HAP-1 (cell line): Measurements from ENCODE around the gene SSBP3.
"Not testable (repeated sequence)": the region's sequence is repeated elsewhere in the genome, so short reads cannot be mapped to it uniquely, and the experiment has no call there.

Experiments used
- DNase-seq, 2 experiments: peaks; one replicate each; pipeline ENCODE4 v3.0.0-alpha.2; 2016 to 2020; ENCODE audit warnings: low spot score in 2 of 2
- H3K27me3 ChIP-seq: fragments of 250-450 bp; sonication (Bioruptor Pico); 2 replicates; pipeline ENCODE4 v1.5.1; 2020; ENCODE audit warnings: low read depth, mild to moderate bottlenecking, moderate library complexity
- H3K36me3 ChIP-seq: fragments of 250-450 bp; sonication (Bioruptor Pico); replicated peaks from 2 replicates; pipeline ENCODE4 v1.5.1; 2020; ENCODE audit warnings: mild to moderate bottlenecking
- H3K4me1 ChIP-seq: fragments of 250-450 bp; sonication (Bioruptor Pico); 2 replicates; pipeline ENCODE4 v1.5.1; 2020; ENCODE audit warnings: mild to moderate bottlenecking
- H3K4me3 ChIP-seq: fragments of 250-450 bp; sonication (Bioruptor Pico); 2 replicates; pipeline ENCODE4 v1.5.1; 2020; ENCODE audit warnings: mild to moderate bottlenecking, moderate library complexity
- H3K9me3 ChIP-seq: fragments of 250-450 bp; sonication (Bioruptor Pico); 2 replicates; pipeline ENCODE4 v1.5.1; 2020; ENCODE audit warnings: mild to moderate bottlenecking, moderate library complexity
- in situ Hi-C: fragments of 300-500 bp; cut with MboI; formaldehyde crosslinking; loops from 3 replicates; pipeline ENCODE4 v1.14.3; 2020; ENCODE audit warnings: low sequenced_read_pairs, inconsistent platforms, mixed read lengths

SSBP3 gene

GRCh38 chr1:54395281-54395934 lies 10.8 kb downstream of the SSBP3 start:
- Histone ChIP-seq H3K27me3 (no peaks in the 10 kb centered on the region), H3K36me3 (peaks cover 61% of the 10 kb centered on the region), H3K4me1 (no peaks in the 10 kb centered on the region), H3K9me3 (no peaks in the 10 kb centered on the region), H3K4me3 (no peak overlapping the region)
- in situ Hi-C loops: no loop called here
- no peak for DNase-seq

GRCh38 chr1:54394104-54394503 lies 12.1 kb downstream of the SSBP3 start:
- Histone ChIP-seq H3K4me1 (no peaks in the 10 kb centered on the region), H3K9me3 (no peaks in the 10 kb centered on the region), H3K27me3 (no peaks in the 10 kb centered on the region), H3K4me3 (no peak overlapping the region), H3K36me3 (peaks cover 59% of the 10 kb centered on the region)
- no peak for DNase-seq
- in situ Hi-C loops: no loop called here

- Histone ChIP-seq H3K4me3 (no peak overlapping the region), H3K27me3 (no peaks in the 10 kb centered on the region), H3K9me3 (no peaks in the 10 kb centered on the region), H3K4me1 (no peaks in the 10 kb centered on the region), H3K36me3 (peaks cover 46% of the 10 kb centered on the region)
- in situ Hi-C loops: no loop called here
- no peak for DNase-seq
Observed at GRCh38 chr1:54392401-54392800, 13.8 kb downstream of the SSBP3 start.

GRCh38 chr1:54391450-54392209 lies 14.6 kb downstream of the SSBP3 start:
- H3K27me3 ChIP-seq: no peaks in the 10 kb centered on the region
- no peaks in the 10 kb centered on the region for H3K4me1 ChIP-seq
- no peak overlapping the region for H3K4me3 ChIP-seq
- H3K36me3 ChIP-seq: peaks cover 42% of the 10 kb centered on the region
- H3K9me3 ChIP-seq: no peaks in the 10 kb centered on the region
- in situ Hi-C loops: no loop called here
- no peak for DNase-seq

- no peak for DNase-seq
- H3K36me3 ChIP-seq: peaks cover 38% of the 10 kb centered on the region
- H3K4me3 ChIP-seq: no peak overlapping the region
- in situ Hi-C loops: no loop called here
- no peaks in the 10 kb centered on the region for H3K9me3 ChIP-seq
- H3K4me1 ChIP-seq: no peaks in the 10 kb centered on the region
- no peaks in the 10 kb centered on the region for H3K27me3 ChIP-seq
Observed at GRCh38 chr1:54390655-54391054, 15.5 kb downstream of the SSBP3 start.

GRCh38 chr1:54389608-54390007 lies 16.6 kb downstream of the SSBP3 start:
- in situ Hi-C loops: not testable (repeated sequence)
- H3K36me3 ChIP-seq: peaks cover 29% of the 10 kb centered on the region

GRCh38 chr1:54387419-54387818 lies 18.8 kb downstream of the SSBP3 start:
- DNase-seq: no peak
- Histone ChIP-seq H3K9me3 (no peaks in the 10 kb centered on the region), H3K27me3 (no peaks in the 10 kb centered on the region), H3K36me3 (peaks cover 14% of the 10 kb centered on the region), H3K4me1 (no peaks in the 10 kb centered on the region), H3K4me3 (no peak overlapping the region)
- in situ Hi-C loops: no loop called here

More at GRCh38 chr1:54389608-54390007, 16.6 kb downstream of the SSBP3 start:
- not testable (repeated sequence) for DNase-seq, H3K9me3 ChIP-seq, H3K4me1 ChIP-seq, H3K4me3 ChIP-seq, H3K27me3 ChIP-seq

- H3K9me3 ChIP-seq: no peaks in the 10 kb centered on the region
- no peak for DNase-seq
- H3K4me3 ChIP-seq: no peak overlapping the region
- H3K36me3 ChIP-seq: peaks cover 12% of the 10 kb centered on the region
- no peaks in the 10 kb centered on the region for H3K27me3 ChIP-seq
- in situ Hi-C loops: no loop called here
- H3K4me1 ChIP-seq: no peaks in the 10 kb centered on the region
Observed at GRCh38 chr1:54385727-54386022, 20.5 kb downstream of the SSBP3 start.

- Histone ChIP-seq H3K4me3 (no peak overlapping the region), H3K27me3 (no peaks in the 10 kb centered on the region), H3K4me1 (no peaks in the 10 kb centered on the region), H3K36me3 (peaks cover 9% of the 10 kb centered on the region), H3K9me3 (no peaks in the 10 kb centered on the region)
- DNase-seq: no peak
- in situ Hi-C loops: no loop called here
Observed at GRCh38 chr1:54384918-54385726, 21.1 kb downstream of the SSBP3 start.

- no peaks in the 10 kb centered on the region for H3K9me3 ChIP-seq
- no peak for DNase-seq
- peaks cover 1% of the 10 kb centered on the region for H3K4me1 ChIP-seq
- H3K27me3 ChIP-seq: no peaks in the 10 kb centered on the region
- in situ Hi-C loops: no loop called here
- no peak overlapping the region for H3K4me3 ChIP-seq
- peaks cover 6% of the 10 kb centered on the region; the same call in 1 of the 2 replicates for H3K36me3 ChIP-seq
Observed at GRCh38 chr1:54384471-54384870, 21.7 kb downstream of the SSBP3 start.

GRCh38 chr1:54381524-54381923 lies 24.7 kb downstream of the SSBP3 start:
- H3K36me3 ChIP-seq: 0 out of 2 replicates have a peak, but pooled peaks cover 8% of the 10 kb centered on the region
- in situ Hi-C loops: no loop called here
- peaks cover 31% of the 10 kb centered on the region for H3K4me1 ChIP-seq
- no peaks in the 10 kb centered on the region for H3K27me3 ChIP-seq
- no peak overlapping the region for H3K4me3 ChIP-seq
- DNase-seq: no peak
- no peaks in the 10 kb centered on the region for H3K9me3 ChIP-seq

GRCh38 chr1:54380290-54380882 lies 25.8 kb downstream of the SSBP3 start:
- in situ Hi-C loops: no loop called here
- peaks cover 36% of the 10 kb centered on the region for H3K4me1 ChIP-seq
- no peaks in the 10 kb centered on the region for H3K27me3 ChIP-seq
- no peaks in the 10 kb centered on the region for H3K9me3 ChIP-seq
- DNase-seq: no peak
- no peak overlapping the region for H3K4me3 ChIP-seq
- 0 out of 2 replicates have a peak, but pooled peaks cover 8% of the 10 kb centered on the region for H3K36me3 ChIP-seq

- DNase-seq: no peak
- H3K4me1 ChIP-seq: peaks cover 36% of the 10 kb centered on the region
- no peak overlapping the region for H3K4me3 ChIP-seq
- in situ Hi-C loops: no loop called here
- H3K9me3 ChIP-seq: no peaks in the 10 kb centered on the region
- 0 out of 2 replicates have a peak, but pooled peaks cover 8% of the 10 kb centered on the region for H3K36me3 ChIP-seq
- no peaks in the 10 kb centered on the region for H3K27me3 ChIP-seq
Observed at GRCh38 chr1:54379555-54380289, 26.5 kb downstream of the SSBP3 start.
